Measurements from ENCODE around the gene ANKRD39.

DNA sequence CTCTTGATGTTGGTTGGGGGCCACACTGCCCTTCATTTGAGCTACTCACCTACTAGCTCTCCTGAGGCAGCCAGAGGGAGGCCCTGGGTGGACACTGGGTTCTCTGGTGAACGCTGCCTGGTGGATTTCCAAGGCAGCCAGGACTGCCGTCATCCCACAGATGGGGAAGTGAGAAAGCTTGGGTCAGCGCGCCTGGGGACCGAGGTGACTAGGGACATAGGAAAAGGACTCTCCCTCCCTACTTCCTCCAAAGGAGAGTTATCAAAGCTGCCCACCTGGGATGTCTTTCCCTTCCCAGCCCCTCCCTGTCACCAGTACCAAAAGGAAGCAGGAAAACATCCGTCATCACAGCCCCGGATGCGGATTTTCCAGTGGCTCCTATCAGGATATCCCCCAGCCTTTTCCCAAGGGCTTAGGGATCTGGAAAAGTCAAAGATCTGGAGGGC, 15.9 kb upstream of the ANKRD39 start:
- no peak for TF ChIP-seq KAT2A (conservative IDR thresholded peaks at IDR 0.05; ENCODE audit: control insufficient read depth, low read depth, low read length)
- TF ChIP-seq POLR2A (IDR thresholded peaks at IDR 0.05; ENCODE audit: low read depth, low read length), result no peak
- TF ChIP-seq NFYB (IDR thresholded peaks at IDR 0.05; ENCODE audit: insufficient read depth, low read depth, low read length), result no peak
- TF ChIP-seq, protein P1, sequence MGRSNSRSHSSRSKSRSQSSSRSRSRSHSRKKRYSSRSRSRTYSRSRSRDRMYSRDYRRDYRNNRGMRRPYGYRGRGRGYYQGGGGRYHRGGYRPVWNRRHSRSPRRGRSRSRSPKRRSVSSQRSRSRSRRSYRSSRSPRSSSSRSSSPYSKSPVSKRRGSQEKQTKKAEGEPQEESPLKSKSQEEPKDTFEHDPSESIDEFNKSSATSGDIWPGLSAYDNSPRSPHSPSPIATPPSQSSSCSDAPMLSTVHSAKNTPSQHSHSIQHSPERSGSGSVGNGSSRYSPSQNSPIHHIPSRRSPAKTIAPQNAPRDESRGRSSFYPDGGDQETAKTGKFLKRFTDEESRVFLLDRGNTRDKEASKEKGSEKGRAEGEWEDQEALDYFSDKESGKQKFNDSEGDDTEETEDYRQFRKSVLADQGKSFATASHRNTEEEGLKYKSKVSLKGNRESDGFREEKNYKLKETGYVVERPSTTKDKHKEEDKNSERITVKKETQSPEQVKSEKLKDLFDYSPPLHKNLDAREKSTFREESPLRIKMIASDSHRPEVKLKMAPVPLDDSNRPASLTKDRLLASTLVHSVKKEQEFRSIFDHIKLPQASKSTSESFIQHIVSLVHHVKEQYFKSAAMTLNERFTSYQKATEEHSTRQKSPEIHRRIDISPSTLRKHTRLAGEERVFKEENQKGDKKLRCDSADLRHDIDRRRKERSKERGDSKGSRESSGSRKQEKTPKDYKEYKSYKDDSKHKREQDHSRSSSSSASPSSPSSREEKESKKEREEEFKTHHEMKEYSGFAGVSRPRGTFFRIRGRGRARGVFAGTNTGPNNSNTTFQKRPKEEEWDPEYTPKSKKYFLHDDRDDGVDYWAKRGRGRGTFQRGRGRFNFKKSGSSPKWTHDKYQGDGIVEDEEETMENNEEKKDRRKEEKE (IDR thresholded peaks at IDR 0.05), result no peak
- TF ChIP-seq SP1 (IDR thresholded peaks at IDR 0.05; ENCODE audit: low read depth, low read length), result no peak
- no peak for TF ChIP-seq FOS (IDR thresholded peaks at IDR 0.05; ENCODE audit: borderline replicate concordance, extremely low read depth, insufficient read length)
- TF ChIP-seq, protein P2, sequence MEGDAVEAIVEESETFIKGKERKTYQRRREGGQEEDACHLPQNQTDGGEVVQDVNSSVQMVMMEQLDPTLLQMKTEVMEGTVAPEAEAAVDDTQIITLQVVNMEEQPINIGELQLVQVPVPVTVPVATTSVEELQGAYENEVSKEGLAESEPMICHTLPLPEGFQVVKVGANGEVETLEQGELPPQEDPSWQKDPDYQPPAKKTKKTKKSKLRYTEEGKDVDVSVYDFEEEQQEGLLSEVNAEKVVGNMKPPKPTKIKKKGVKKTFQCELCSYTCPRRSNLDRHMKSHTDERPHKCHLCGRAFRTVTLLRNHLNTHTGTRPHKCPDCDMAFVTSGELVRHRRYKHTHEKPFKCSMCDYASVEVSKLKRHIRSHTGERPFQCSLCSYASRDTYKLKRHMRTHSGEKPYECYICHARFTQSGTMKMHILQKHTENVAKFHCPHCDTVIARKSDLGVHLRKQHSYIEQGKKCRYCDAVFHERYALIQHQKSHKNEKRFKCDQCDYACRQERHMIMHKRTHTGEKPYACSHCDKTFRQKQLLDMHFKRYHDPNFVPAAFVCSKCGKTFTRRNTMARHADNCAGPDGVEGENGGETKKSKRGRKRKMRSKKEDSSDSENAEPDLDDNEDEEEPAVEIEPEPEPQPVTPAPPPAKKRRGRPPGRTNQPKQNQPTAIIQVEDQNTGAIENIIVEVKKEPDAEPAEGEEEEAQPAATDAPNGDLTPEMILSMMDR (IDR thresholded peaks at IDR 0.05 in 2 of 3, conservative IDR thresholded peaks at IDR 0.05 in 1 of 3; ENCODE audit: control insufficient read depth in 2 of 3, extremely low read depth in 1 of 3, insufficient read depth in 1 of 3, low read depth in 3 of 3, low read length in 3 of 3), result no peak
- TF ChIP-seq, protein P3, sequence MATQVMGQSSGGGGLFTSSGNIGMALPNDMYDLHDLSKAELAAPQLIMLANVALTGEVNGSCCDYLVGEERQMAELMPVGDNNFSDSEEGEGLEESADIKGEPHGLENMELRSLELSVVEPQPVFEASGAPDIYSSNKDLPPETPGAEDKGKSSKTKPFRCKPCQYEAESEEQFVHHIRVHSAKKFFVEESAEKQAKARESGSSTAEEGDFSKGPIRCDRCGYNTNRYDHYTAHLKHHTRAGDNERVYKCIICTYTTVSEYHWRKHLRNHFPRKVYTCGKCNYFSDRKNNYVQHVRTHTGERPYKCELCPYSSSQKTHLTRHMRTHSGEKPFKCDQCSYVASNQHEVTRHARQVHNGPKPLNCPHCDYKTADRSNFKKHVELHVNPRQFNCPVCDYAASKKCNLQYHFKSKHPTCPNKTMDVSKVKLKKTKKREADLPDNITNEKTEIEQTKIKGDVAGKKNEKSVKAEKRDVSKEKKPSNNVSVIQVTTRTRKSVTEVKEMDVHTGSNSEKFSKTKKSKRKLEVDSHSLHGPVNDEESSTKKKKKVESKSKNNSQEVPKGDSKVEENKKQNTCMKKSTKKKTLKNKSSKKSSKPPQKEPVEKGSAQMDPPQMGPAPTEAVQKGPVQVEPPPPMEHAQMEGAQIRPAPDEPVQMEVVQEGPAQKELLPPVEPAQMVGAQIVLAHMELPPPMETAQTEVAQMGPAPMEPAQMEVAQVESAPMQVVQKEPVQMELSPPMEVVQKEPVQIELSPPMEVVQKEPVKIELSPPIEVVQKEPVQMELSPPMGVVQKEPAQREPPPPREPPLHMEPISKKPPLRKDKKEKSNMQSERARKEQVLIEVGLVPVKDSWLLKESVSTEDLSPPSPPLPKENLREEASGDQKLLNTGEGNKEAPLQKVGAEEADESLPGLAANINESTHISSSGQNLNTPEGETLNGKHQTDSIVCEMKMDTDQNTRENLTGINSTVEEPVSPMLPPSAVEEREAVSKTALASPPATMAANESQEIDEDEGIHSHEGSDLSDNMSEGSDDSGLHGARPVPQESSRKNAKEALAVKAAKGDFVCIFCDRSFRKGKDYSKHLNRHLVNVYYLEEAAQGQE (IDR thresholded peaks at IDR 0.05; ENCODE audit: low read depth, low read length), result no peak
- TF ChIP-seq RBBP5 (conservative IDR thresholded peaks at IDR 0.05), result no peak

All from GM12878 (cell line).